Activated B cell treated with CpG ODN at 0.5 μM for 24 hours (primary cell): ENCODE data around the gene CAMTA1. TPM values are rescaled to one million over a fixed set of nuclear protein-coding genes. Genes with fewer than 3 reads are reported as not detected.

ENCODE experiments used
- ATAC-seq: fragments of 200-7000 bp; cut with Tn5 transposase; one replicate; pipeline ENCODE4 v1.10.0; 2021; ENCODE audit warnings: low read depth, mild to moderate bottlenecking, moderate library complexity
- CTCF ChIA-PET: fragments of 350-600 bp; sonication (Branson Sonifier 250); formaldehyde crosslinking; loops from one replicate; lab custom pipeline; 2021; ENCODE audit warnings: antibody characterized with exemption; lab: Charles Lee
- POLR2A ChIA-PET: fragments of 350-600 bp; sonication (Branson Sonifier 250); formaldehyde crosslinking; loops from one replicate; lab custom pipeline; 2021; ENCODE audit warnings: antibody characterized with exemption; lab: Charles Lee
- DNase-seq: peaks from one replicate; pipeline ENCODE4 v3.0.0; 2022
- H3K27ac Mint-ChIP-seq: one replicate; pipeline ENCODE4 v1.8.0; 2020; ENCODE audit warnings: mixed read lengths
- H3K27me3 Mint-ChIP-seq: one replicate; pipeline ENCODE4 v1.8.0; 2021; ENCODE audit warnings: mixed read lengths
- H3K36me3 Mint-ChIP-seq: one replicate; pipeline ENCODE4 v1.8.0; 2021; ENCODE audit warnings: low read depth, mixed read lengths
- H3K4me1 Mint-ChIP-seq: one replicate; pipeline ENCODE4 v1.8.0; 2021; ENCODE audit warnings: mixed read lengths
- H3K4me3 Mint-ChIP-seq: one replicate; pipeline ENCODE4 v1.8.0; 2020; ENCODE audit warnings: mild to moderate bottlenecking, mixed read lengths
- H3K9me3 Mint-ChIP-seq: one replicate; pipeline ENCODE4 v1.8.0; 2020; ENCODE audit warnings: mixed read lengths
- intact Hi-C: fragments of 100-400 bp; cut with micrococcal nuclease; formaldehyde crosslinking; loops from one replicate; pipeline ENCODE4 v1.15.1; 2024
- total RNA-seq: library from RNA; stranded (reverse); gene quantifications from 2 replicates; pipeline ENCODE4 v1.2.3, GENCODE V29; 2022
- TF ChIP-seq, protein P1 (sequence below): fragments of 200-600 bp; IDR thresholded peaks from one replicate; pipeline ENCODE4 v1.8.0; 2022; ENCODE audit warnings: antibody characterized with exemption, mild to moderate bottlenecking

The CAMTA1 gene
- total RNA-seq, 1 donor from 2014 or later, result 49.8 TPM

DNA sequence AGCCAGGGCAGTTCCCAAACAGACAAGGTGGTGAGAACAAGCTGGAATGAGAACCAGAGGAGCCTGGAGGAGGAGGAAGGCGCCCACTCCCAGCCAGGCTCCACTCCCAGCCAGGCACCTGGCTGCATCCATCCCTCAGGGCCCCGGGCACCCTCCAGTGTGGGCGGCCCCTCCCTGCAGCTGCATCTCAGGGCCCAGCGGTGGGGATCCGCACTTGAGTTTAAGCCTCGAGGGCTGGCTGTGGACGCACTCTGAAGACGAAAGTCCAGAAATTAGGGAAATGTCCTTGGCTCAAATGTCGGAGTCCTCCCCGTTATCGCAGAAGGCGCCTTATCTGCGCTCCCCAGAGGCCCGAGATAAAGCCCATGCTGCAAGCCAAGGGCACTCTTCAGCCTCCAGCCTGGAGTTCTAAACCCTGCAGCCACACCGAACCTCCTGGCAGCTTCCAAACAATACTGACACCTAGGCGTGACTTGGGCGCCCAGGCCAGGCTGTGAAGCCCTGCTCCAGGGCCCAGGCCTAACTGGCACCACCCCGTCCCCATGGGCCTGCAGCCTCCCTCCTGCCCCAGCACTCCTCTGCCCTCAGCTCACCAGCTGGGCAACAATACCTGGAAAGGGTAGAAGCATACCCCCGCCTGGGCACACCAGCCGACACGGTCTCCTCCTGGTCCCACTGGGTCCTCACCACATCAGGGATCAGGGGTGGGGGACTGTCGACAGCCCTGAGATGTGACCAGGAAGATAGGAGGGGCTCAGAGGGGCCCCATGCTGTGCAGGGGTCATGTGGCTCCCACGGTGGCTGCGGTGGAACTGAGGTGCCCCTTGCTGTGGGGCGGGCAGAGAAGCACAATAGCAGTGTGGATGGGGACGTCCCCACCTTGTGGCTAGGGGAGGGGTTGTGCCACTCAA lies 801.0 kb downstream of the CAMTA1 start:
- no peaks in the 10 kb centered on the region for H3K36me3 Mint-ChIP-seq
- no peak overlapping the region for H3K4me3 Mint-ChIP-seq
- H3K27ac Mint-ChIP-seq, result no peak overlapping the region
- CTCF ChIA-PET, result no interaction called here
- POLR2A ChIA-PET, result interaction anchor here (0.7 kb wide), 1 partner anchor 10 kb away, joined by 4 read pairs; no protein-coding TSS in a partner anchor
- H3K9me3 Mint-ChIP-seq, result no peaks in the 10 kb centered on the region
- DNase-seq, result no peak
- intact Hi-C loops, result no loop called here
- ATAC-seq, result no peak
- no peaks in the 10 kb centered on the region for H3K27me3 Mint-ChIP-seq
- TF ChIP-seq, protein P1, sequence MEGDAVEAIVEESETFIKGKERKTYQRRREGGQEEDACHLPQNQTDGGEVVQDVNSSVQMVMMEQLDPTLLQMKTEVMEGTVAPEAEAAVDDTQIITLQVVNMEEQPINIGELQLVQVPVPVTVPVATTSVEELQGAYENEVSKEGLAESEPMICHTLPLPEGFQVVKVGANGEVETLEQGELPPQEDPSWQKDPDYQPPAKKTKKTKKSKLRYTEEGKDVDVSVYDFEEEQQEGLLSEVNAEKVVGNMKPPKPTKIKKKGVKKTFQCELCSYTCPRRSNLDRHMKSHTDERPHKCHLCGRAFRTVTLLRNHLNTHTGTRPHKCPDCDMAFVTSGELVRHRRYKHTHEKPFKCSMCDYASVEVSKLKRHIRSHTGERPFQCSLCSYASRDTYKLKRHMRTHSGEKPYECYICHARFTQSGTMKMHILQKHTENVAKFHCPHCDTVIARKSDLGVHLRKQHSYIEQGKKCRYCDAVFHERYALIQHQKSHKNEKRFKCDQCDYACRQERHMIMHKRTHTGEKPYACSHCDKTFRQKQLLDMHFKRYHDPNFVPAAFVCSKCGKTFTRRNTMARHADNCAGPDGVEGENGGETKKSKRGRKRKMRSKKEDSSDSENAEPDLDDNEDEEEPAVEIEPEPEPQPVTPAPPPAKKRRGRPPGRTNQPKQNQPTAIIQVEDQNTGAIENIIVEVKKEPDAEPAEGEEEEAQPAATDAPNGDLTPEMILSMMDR, result no peak
- no peaks in the 10 kb centered on the region for H3K4me1 Mint-ChIP-seq

DNA sequence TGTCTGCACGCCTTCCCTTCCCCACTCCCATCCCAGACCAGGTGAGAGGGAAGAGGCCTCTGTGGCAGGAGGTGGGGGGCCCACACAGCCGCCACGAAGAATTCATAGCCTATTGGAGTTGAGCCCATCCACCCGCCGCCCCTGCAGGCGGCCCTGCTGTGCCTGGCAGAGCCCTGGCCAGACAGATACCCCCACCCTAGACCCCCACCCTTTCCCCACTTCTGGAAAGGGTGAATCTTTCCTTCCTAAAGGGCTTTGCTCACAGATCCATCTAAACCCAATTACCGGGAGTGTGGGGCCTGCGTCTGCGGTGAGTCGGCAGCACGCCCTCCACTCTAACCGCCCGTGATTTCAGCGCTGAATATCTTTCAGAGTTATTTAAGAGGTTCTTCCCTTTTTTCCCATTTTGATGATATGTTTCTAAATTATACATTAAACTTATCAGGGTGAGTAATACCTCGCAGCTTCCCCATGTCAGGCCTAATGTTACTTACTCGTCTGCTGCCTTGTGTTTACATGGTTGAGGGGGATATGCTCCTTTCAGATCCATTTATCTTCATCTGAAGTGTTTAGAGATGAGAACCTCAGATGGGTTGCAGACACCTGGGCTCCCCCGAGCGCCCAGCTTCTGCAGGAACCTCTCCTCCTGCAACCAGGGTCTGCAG lies 802.0 kb downstream of the CAMTA1 start:
- no peaks in the 10 kb centered on the region for H3K27me3 Mint-ChIP-seq
- ATAC-seq (no peak), DNase-seq (no peak)
- H3K36me3 Mint-ChIP-seq, result no peaks in the 10 kb centered on the region
- no peaks in the 10 kb centered on the region for H3K9me3 Mint-ChIP-seq
- TF ChIP-seq, protein P1, result no peak
- no peaks in the 10 kb centered on the region for H3K4me1 Mint-ChIP-seq
- intact Hi-C loops, result no loop called here
- ChIA-PET POLR2A (no interaction called here), CTCF (no interaction called here)
- no peak overlapping the region for H3K4me3 Mint-ChIP-seq
- H3K27ac Mint-ChIP-seq, result no peak overlapping the region

DNA sequence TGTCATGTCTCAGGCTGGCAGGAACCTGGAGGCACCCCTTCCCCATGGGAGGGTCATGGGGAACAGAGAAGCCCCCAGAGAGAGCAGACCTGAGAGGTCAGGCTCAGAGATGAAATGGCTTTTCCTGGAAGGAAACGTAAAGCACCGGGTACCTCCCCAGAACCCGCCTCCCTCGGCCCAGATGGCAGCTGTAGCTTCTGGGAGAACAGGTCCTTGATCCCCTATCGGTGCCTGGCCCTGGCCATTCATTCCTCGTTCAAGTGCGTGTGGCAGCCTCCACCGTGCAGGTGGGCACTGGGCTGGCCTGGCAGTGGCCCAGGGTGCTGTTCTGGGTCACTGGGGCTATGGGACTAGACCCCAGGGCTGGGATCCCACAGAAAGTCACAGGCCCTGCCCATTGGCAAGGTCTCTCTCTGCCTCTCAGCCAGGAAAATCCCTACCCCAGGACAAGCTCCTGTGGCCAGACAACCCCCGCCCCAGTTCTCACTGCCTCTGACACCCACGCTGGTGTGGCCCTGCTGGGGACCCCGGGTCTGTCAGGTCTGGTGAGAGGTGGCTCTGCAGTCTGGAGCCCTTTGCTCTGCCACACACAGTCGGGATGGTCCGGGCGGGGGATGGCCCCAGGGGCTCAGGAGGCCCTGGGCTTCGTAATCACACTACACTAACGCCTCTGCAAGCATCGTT lies 802.7 kb downstream of the CAMTA1 start:
- intact Hi-C loops, result no loop called here
- ChIA-PET CTCF (no interaction called here), POLR2A (no interaction called here)
- Mint-ChIP-seq H3K4me1 (no peaks in the 10 kb centered on the region), H3K4me3 (no peak overlapping the region), H3K9me3 (no peaks in the 10 kb centered on the region), H3K27me3 (no peaks in the 10 kb centered on the region), H3K36me3 (no peaks in the 10 kb centered on the region), H3K27ac (no peak overlapping the region)
- DNase-seq (no peak), ATAC-seq (no peak)
- TF ChIP-seq, protein P1, result no peak

DNA sequence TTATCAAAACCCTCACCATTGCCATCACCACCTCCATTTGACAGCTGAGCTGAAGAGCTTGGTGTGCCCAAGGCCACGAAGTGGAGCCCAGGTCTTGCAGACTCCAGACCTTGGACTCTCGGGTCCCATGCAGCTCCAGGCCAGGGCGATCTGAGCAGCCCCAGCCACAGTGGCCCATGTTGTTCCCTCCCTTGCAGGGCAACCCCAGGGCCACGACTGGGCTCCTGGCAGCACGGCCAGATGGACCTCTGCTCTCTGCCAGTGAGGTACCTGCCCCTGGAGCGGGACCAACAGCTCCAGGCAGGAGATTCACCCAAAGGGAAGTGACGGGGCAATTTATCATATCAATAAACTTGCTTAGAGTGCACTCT lies 803.2 kb downstream of the CAMTA1 start:
- ChIA-PET CTCF (no interaction called here), POLR2A (no interaction called here)
- Mint-ChIP-seq H3K4me1 (no peaks in the 10 kb centered on the region), H3K9me3 (no peaks in the 10 kb centered on the region), H3K27me3 (no peaks in the 10 kb centered on the region), H3K4me3 (no peak overlapping the region), H3K36me3 (no peaks in the 10 kb centered on the region), H3K27ac (no peak overlapping the region)
- intact Hi-C loops, result no loop called here
- no peak for ATAC-seq
- DNase-seq, result no peak
- TF ChIP-seq, protein P1, result no peak
